Ascending aorta (tissue), 2 donors: ENCODE data around the gene CEP44. TPM values are rescaled to one million over a fixed set of nuclear protein-coding genes. Genes with fewer than 3 reads are reported as not detected.
A peak's percentile ranks its signal among the peaks of the same experiment; 100 is the strongest.
"Not testable (repeated sequence)": the region's sequence is repeated elsewhere in the genome, so short reads cannot be mapped to it uniquely, and the experiment has no call there.

Experiments
- DNase-seq, 2 donors: peaks; one replicate each; pipeline ENCODE4 v3.0.0-alpha.2; 2019; ENCODE audit warnings: low spot score in 2 of 2
- H3K27ac ChIP-seq, 2 donors: fragments of 200-600 bp; sonication (generic); one replicate each; pipeline ENCODE4 v1.5.1; 2016 to 2017; ENCODE audit warnings: mild to moderate bottlenecking in 1 of 2
- H3K27me3 ChIP-seq: fragments of 200-600 bp; sonication (generic); one replicate; pipeline ENCODE4 v1.5.1; 2017
- H3K36me3 ChIP-seq, 2 donors: fragments of 200-600 bp; sonication (generic); one replicate each; pipeline ENCODE4 v1.5.1; 2016
- H3K4me1 ChIP-seq, 2 donors: fragments of 200-600 bp; sonication (generic); one replicate each; pipeline ENCODE4 v1.5.1; 2016 to 2017; ENCODE audit warnings: mild to moderate bottlenecking in 1 of 2
- H3K4me3 ChIP-seq, 2 donors: fragments of 200-600 bp; sonication (generic); one replicate each; pipeline ENCODE4 v1.5.1; 2016 to 2017; ENCODE audit warnings: mild to moderate bottlenecking in 1 of 2
- H3K9me3 ChIP-seq, 2 donors: fragments of 200-600 bp; sonication (generic); one replicate each; pipeline ENCODE4 v1.5.1; 2016
- intact Hi-C: fragments of 100-400 bp; cut with DNase I; formaldehyde crosslinking; loops from one replicate; pipeline ENCODE4 v1.15.1; 2023
- total RNA-seq: library from RNA; depleted of rRNA; stranded (reverse); fragments of >200 nt; gene quantifications from one replicate; pipeline ENCODE4 v1.1.0, GENCODE V29; 2016
- TF ChIP-seq, protein P1 (sequence below), 3 experiments: fragments of 200-600 bp in 2 of 3; fragments of 450-650 bp in 1 of 3; sonication (generic) in 2 of 3; IDR thresholded peaks; one replicate each; pipeline ENCODE4 v1.5.1; 2016 to 2019; ENCODE audit warnings: antibody characterized with exemption in 3 of 3, mild to moderate bottlenecking in 1 of 3, moderate library complexity in 1 of 3

Gene CEP44
- total RNA-seq, 1 donor from 2014 or later, result 5.7 TPM

DNA sequence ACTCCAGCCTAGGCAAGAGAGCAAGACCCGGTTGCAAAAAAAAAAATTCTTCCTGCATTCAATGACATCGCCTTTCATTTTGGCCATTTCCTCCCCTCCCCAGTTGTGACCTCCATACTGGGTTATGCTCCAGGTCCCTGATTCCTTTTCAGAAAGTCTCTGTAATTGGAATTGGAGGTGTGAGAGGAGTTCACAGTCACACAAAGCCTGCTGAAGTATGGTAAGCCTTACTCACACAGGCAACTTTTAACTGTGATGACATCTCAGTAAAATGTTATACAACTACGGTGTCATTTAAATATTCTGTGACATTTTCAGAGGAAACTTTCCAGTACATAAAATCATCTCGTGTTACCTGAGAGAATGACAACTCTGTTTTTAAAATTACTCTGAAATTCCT lies 73.6 kb downstream of the CEP44 start:
- DNase-seq, result no peak
- H3K36me3 ChIP-seq, result no peaks in the 10 kb centered on the region
- H3K9me3 ChIP-seq, result no peaks in the 10 kb centered on the region
- TF ChIP-seq, protein P1, sequence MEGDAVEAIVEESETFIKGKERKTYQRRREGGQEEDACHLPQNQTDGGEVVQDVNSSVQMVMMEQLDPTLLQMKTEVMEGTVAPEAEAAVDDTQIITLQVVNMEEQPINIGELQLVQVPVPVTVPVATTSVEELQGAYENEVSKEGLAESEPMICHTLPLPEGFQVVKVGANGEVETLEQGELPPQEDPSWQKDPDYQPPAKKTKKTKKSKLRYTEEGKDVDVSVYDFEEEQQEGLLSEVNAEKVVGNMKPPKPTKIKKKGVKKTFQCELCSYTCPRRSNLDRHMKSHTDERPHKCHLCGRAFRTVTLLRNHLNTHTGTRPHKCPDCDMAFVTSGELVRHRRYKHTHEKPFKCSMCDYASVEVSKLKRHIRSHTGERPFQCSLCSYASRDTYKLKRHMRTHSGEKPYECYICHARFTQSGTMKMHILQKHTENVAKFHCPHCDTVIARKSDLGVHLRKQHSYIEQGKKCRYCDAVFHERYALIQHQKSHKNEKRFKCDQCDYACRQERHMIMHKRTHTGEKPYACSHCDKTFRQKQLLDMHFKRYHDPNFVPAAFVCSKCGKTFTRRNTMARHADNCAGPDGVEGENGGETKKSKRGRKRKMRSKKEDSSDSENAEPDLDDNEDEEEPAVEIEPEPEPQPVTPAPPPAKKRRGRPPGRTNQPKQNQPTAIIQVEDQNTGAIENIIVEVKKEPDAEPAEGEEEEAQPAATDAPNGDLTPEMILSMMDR (IDR thresholded peaks at IDR 0.05), result no peak
- intact Hi-C loops, result no loop called here
- no peaks in the 10 kb centered on the region for H3K4me1 ChIP-seq
- no peaks in the 10 kb centered on the region for H3K27me3 ChIP-seq
- H3K4me3 ChIP-seq, result no peak overlapping the region
- no peak overlapping the region for H3K27ac ChIP-seq

DNA sequence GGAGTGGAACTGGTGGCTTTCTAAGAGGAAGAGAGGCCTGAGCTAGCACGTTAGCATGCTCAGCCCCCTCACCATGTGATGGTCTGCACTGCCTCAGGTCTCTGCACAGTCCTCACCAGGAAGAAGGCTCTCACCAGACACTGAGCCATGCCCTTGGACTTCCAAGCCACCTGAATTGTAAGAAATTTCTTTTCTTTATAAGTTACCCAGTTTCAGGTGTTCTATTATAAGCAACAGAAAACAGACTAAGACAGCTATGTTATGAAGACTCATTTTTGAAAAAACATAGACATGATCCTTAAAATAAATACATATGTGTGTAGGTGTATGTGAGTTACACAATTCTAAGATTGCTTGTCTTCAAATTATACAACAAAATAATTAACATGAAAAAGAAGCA lies 74.7 kb downstream of the CEP44 start:
- TF ChIP-seq, protein P1 (IDR thresholded peaks at IDR 0.05), result no peak
- H3K4me1 ChIP-seq, result no peaks in the 10 kb centered on the region
- no peaks in the 10 kb centered on the region for H3K36me3 ChIP-seq
- no peak overlapping the region for H3K4me3 ChIP-seq
- intact Hi-C loops, result no loop called here
- H3K27me3 ChIP-seq, result no peaks in the 10 kb centered on the region
- H3K27ac ChIP-seq, result no peak overlapping the region
- DNase-seq, result no peak
- no peaks in the 10 kb centered on the region for H3K9me3 ChIP-seq

DNA sequence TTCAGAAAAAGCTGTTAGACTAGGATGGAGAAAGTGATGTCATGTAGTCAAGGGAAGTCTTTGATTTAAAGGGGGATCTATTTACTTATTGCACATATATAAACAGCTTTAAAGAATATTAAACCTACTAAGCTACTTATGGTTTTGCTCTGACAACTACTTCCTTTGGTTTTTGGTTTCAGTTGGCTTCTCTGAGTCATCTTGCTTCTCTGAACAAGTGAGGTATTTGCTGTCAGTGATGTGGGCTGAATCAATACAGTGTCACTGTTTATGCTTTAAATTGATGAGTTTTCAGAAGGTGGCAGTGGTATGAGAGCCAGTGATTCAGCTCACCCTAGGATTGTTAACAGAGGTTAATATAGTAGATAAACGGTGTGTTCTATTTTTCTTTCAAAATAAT lies 75.1 kb downstream of the CEP44 start:
- Histone ChIP-seq H3K27me3 (no peaks in the 10 kb centered on the region), H3K9me3 (no peaks in the 10 kb centered on the region), H3K27ac (no peak overlapping the region), H3K4me3 (no peak overlapping the region), H3K36me3 (no peaks in the 10 kb centered on the region), H3K4me1 (no peaks in the 10 kb centered on the region)
- TF ChIP-seq, protein P1 (IDR thresholded peaks at IDR 0.05), result no peak
- DNase-seq, result no peak
- intact Hi-C loops, result no loop called here

DNA sequence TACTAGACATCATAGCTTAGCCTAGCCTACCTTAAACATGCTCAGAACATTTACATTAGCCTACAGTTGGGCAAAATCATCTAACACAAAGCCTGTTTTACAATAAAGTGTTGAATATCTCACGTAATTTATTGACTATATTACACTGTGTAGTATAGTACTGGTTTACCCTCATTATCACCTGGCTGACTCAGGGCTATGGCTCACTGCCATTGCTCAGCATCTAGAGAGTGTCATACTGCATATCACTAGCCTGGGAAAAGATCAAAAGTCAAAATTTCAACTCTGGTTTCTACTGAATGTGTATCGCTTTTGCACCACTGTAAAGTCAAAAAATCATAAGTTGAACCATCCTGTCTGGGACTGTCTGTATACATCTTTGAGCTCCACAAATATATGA lies 78.6 kb downstream of the CEP44 start:
- Histone ChIP-seq H3K36me3 (no peaks in the 10 kb centered on the region), H3K4me3 (no peak overlapping the region), H3K27ac (no peak overlapping the region), H3K27me3 (no peaks in the 10 kb centered on the region), H3K4me1 (no peaks in the 10 kb centered on the region), H3K9me3 (no peaks in the 10 kb centered on the region)
- TF ChIP-seq, protein P1 (IDR thresholded peaks at IDR 0.05), result no peak
- intact Hi-C loops, result loop anchor here (1.0 kb wide), 1 partner anchor 270 kb away; no protein-coding TSS in a partner anchor
- no peak for DNase-seq

DNA sequence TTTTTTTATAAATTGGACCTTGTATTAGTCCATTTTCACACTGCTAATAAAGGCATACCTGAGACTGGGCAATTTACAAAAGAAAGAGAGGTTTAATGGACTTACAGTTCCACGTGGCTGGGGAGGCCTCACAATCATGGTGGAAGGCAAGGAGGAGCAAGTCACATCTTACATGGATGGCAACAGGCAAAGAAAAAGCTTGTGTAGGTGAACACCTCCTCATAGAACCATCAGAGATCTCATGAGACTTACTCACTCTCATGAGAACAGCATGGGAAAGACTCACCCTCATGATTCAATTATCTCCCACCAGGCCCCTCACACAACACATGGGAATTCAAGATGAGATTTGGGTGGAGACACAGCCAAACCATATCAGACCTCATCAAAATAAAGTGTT lies 80.1 kb downstream of the CEP44 start:
- H3K27ac ChIP-seq, H3K27me3 ChIP-seq, H3K4me3 ChIP-seq, intact Hi-C loops, DNase-seq, H3K9me3 ChIP-seq, H3K36me3 ChIP-seq, H3K4me1 ChIP-seq: not testable (repeated sequence)

DNA sequence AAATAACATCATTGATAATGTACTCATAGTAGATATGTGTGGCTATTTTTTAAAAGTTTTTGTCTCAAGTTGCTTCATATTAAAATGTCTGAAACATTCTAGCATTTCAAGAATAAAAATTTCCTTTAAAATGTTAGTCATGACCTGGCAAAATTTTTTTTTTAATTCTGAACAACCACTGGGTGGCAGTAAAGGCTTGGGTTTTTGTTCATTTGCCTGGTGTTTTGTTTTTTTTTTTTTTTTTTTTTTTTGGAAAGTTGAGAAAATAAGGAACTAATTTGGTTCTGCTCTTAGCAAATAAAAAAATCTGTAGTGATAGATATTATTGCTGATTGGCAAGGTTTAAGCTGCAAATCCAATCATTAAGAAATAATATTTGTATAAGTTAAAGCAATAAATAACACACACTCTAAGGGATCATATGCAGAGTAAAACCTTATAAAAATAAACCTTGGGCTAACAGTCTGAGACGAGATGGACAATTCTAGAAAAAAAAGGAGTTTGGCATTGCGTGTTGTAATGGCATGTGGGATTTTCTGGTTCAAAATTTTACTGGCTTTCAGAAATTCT lies 81.4 kb downstream of the CEP44 start:
- Histone ChIP-seq H3K9me3 (no peaks in the 10 kb centered on the region), H3K4me1 (no peaks in the 10 kb centered on the region), H3K4me3 (no peak overlapping the region), H3K27me3 (no peaks in the 10 kb centered on the region), H3K27ac (no peak overlapping the region), H3K36me3 (no peaks in the 10 kb centered on the region)
- intact Hi-C loops, result loop anchor here (5.0 kb wide), 1 partner anchor 1172 kb away; no protein-coding TSS in a partner anchor
- TF ChIP-seq, protein P1 (IDR thresholded peaks at IDR 0.05), result peak in 2 of 3 experiments; percentile 32 to 52
- no peak for DNase-seq
